IMR-90 (cell line): Measurements from ENCODE around the gene PTCD1. TPM values are rescaled to one million over a fixed set of nuclear protein-coding genes. Genes with fewer than 3 reads are reported as not detected.

ENCODE experiments used
- ATAC-seq: fragments of 200-7000 bp; cut with Tn5 transposase; 2 replicates; pipeline ENCODE4 v1.9.1; 2020; ENCODE audit warnings: low read depth, mild to moderate bottlenecking, moderate library complexity
- BruUV-seq: library from RNA; stranded (reverse); fragments of 400-500 nt; replicated peaks from 2 replicates; lab custom pipeline; 2021; lab: Mats Ljungman, UMichigan
- CTCF ChIA-PET: fragments of 300-600 bp; formaldehyde crosslinking; extraction: SDS; loops from one replicate; lab custom pipeline; 2021; ENCODE audit warnings: antibody characterized with exemption; lab: Yijun Ruan, JAX
- POLR2A ChIA-PET: fragments of 300-600 bp; sonication (Branson Sonifier 250); formaldehyde crosslinking; loops from one replicate; lab custom pipeline; 2022; ENCODE audit warnings: antibody characterized with exemption; ENCODE audit not compliant: unreplicated experiment; lab: Charles Lee
- DNase-seq: peaks from one replicate; pipeline ENCODE4 v3.0.0; 2013
- H2AFZ ChIP-seq: replicated peaks from 2 replicates; pipeline ENCODE3; 2013; ENCODE audit warnings: low read length, mild to moderate bottlenecking; ENCODE audit not compliant: poor library complexity
- H2AK5ac ChIP-seq: 2 replicates; pipeline ENCODE4 v1.6.1; 2013; ENCODE audit warnings: low read depth, low read length, inconsistent platforms
- H2AK9ac ChIP-seq: replicated peaks from 2 replicates; pipeline ENCODE3; 2013; ENCODE audit warnings: mild to moderate bottlenecking, low read depth, low read length, moderate library complexity; ENCODE audit not compliant: poor library complexity
- H2BK120ac ChIP-seq: 2 replicates; pipeline ENCODE4 v1.6.1; 2013; ENCODE audit warnings: low read depth, low read length, inconsistent platforms
- H2BK15ac ChIP-seq: 3 replicates; pipeline ENCODE4 v1.6.1; 2013; ENCODE audit warnings: low read depth, low read length, inconsistent platforms
- H2BK20ac ChIP-seq: 2 replicates; pipeline ENCODE4 v1.6.1; 2013; ENCODE audit warnings: low read depth, mild to moderate bottlenecking, inconsistent platforms, low read length, moderate library complexity
- H2BK5ac ChIP-seq: 2 replicates; pipeline ENCODE4 v1.6.1; 2013; ENCODE audit warnings: mild to moderate bottlenecking, low read depth, low read length, inconsistent platforms; ENCODE audit not compliant: poor library complexity, severe bottlenecking
- H3K14ac ChIP-seq: replicated peaks from 2 replicates; pipeline ENCODE4 v1.6.1; 2013; ENCODE audit warnings: low read depth, low read length, inconsistent platforms
- H3K18ac ChIP-seq: 2 replicates; pipeline ENCODE4 v1.6.1; 2013; ENCODE audit warnings: low read depth, low read length, control low read depth
- H3K23ac ChIP-seq: 2 replicates; pipeline ENCODE4 v1.6.1; 2013; ENCODE audit warnings: low read depth, low read length, inconsistent platforms
- H3K27ac ChIP-seq: 2 replicates; pipeline ENCODE4 v1.5.1; 2013; ENCODE audit warnings: mild to moderate bottlenecking, control low read depth, low read length; ENCODE audit not compliant: insufficient read depth
- H3K27me3 ChIP-seq: 2 replicates; pipeline ENCODE4 v1.6.1; 2013; ENCODE audit warnings: low read length; ENCODE audit not compliant: control insufficient read depth, insufficient read depth
- H3K36me3 ChIP-seq: 2 replicates; pipeline ENCODE4 v1.6.1; 2013; ENCODE audit warnings: low read length, mixed read lengths; ENCODE audit not compliant: control insufficient read depth, insufficient read depth
- H3K4ac ChIP-seq: 2 replicates; pipeline ENCODE4 v1.6.1; 2013; ENCODE audit warnings: low read depth, low read length, inconsistent platforms
- H3K4me1 ChIP-seq: 2 replicates; pipeline ENCODE4 v1.6.1; 2013; ENCODE audit warnings: low read length, mixed read lengths; ENCODE audit not compliant: control insufficient read depth, insufficient read depth
- H3K4me2 ChIP-seq: 2 replicates; pipeline ENCODE4 v1.6.1; 2013; ENCODE audit warnings: low read depth, mild to moderate bottlenecking, control low read depth, low read length, moderate library complexity
- H3K4me3 ChIP-seq: 2 replicates; pipeline ENCODE4 v1.5.1; 2013; ENCODE audit warnings: low read depth, mild to moderate bottlenecking, control low read depth, low read length, moderate library complexity; ENCODE audit not compliant: insufficient read depth
- H3K56ac ChIP-seq: 2 replicates; pipeline ENCODE4 v1.6.1; 2013; ENCODE audit warnings: low read length, inconsistent platforms; ENCODE audit not compliant: insufficient read depth; ENCODE audit errors: extremely low read depth
- H3K79me1 ChIP-seq, 2 experiments: 2 replicates each; pipeline ENCODE4 v1.6.1; 2013; ENCODE audit warnings: low read length in 2 of 2, inconsistent platforms in 1 of 2, low read depth in 1 of 2
- H3K9ac ChIP-seq: 2 replicates; pipeline ENCODE4 v1.6.1; 2013; ENCODE audit warnings: low read depth, low read length, control low read depth
- H3K9me1 ChIP-seq: 2 replicates; pipeline ENCODE4 v1.6.1; 2013; ENCODE audit warnings: low read length, inconsistent platforms; ENCODE audit not compliant: insufficient read depth
- H3K9me3 ChIP-seq: 2 replicates; pipeline ENCODE4 v1.6.1; 2013; ENCODE audit warnings: low read length; ENCODE audit not compliant: control insufficient read depth, insufficient read depth
- H4K20me1 ChIP-seq: 2 replicates; pipeline ENCODE4 v1.6.1; 2013; ENCODE audit warnings: low read length, inconsistent platforms; ENCODE audit not compliant: insufficient read depth
- H4K5ac ChIP-seq: 2 replicates; pipeline ENCODE4 v1.6.1; 2013; ENCODE audit warnings: mild to moderate bottlenecking, low read depth, low read length, control low read depth
- H4K8ac ChIP-seq, 2 experiments: 2 replicates each; pipeline ENCODE4 v1.6.1; 2013; ENCODE audit warnings: low read depth in 2 of 2, low read length in 2 of 2, control low read depth in 1 of 2, inconsistent platforms in 1 of 2
- H4K91ac ChIP-seq: 2 replicates; pipeline ENCODE4 v1.6.1; 2013; ENCODE audit warnings: low read depth, low read length, inconsistent platforms; ENCODE audit not compliant: insufficient read depth
- CTCF ChIP-seq: conservative IDR thresholded peaks from 2 replicates; pipeline ENCODE4 v1.5.1; 2012; ENCODE audit warnings: mild to moderate bottlenecking, low read depth, low read length, improper control_type of control experiment
- MAFK ChIP-seq: IDR thresholded peaks from 2 replicates; pipeline ENCODE4 v1.6.1; 2012; ENCODE audit warnings: low read depth, low read length, improper control_type of control experiment
- NFE2L2 ChIP-seq: fragments of 150-350 bp; IDR thresholded peaks from 2 replicates; pipeline ENCODE4 v1.6.1; 2016; ENCODE audit warnings: low read depth, mild to moderate bottlenecking, low read length
- POLR2A ChIP-seq: IDR thresholded peaks from 2 replicates; pipeline ENCODE4 v1.6.1; 2012; ENCODE audit warnings: mild to moderate bottlenecking, low read depth, low read length
- RCOR1 ChIP-seq: IDR thresholded peaks from 2 replicates; pipeline ENCODE4 v1.6.1; 2012; ENCODE audit warnings: mild to moderate bottlenecking, low read length, improper control_type of control experiment; ENCODE audit not compliant: insufficient replicate concordance
- USF2 ChIP-seq: fragments of 150-350 bp; IDR thresholded peaks from 2 replicates; pipeline ENCODE4 v1.6.1; 2017; ENCODE audit warnings: mild to moderate bottlenecking, antibody characterized with exemption, low read length, low read depth
- WGBS, 2 experiments: methylation state at CpG; one replicate each; pipeline versions ENCODE4 v1.1.5 to v1.1.7; 2013; ENCODE audit warnings: missing lambda C conversion rate in 2 of 2; ENCODE audit not compliant: insufficient read length in 1 of 2; ENCODE audit errors: extremely low coverage in 2 of 2; 5-methylcytosine and 5-hydroxymethylcytosine counted together
- dilution Hi-C: fragments of 300-500 bp; cut with HindIII; formaldehyde crosslinking; loops from one replicate; pipeline ENCODE4 v1.14.3; 2018; ENCODE audit warnings: low sequenced_read_pairs; ENCODE audit not compliant: unreplicated experiment
- in situ Hi-C: fragments of 300-500 bp; cut with MboI; formaldehyde crosslinking; loops from 3 replicates; pipeline ENCODE4 v1.14.3; 2019; ENCODE audit warnings: low sequenced_read_pairs, inconsistent platforms, mixed read lengths
- intact Hi-C: fragments of 100-400 bp; cut with micrococcal nuclease; formaldehyde crosslinking; loops from 2 replicates; pipeline ENCODE4 v1.10.0; 2022
- polyA plus RNA-seq, 3 experiments: library from polyadenylated mRNA; depleted of rRNA; stranded (reverse); fragments of >200 nt; gene quantifications; 2 replicates each; pipeline ENCODE4 v1.2.3, GENCODE V29; 2012; ENCODE audit warnings: low replicate concordance in 1 of 3
- total RNA-seq: library from RNA; depleted of rRNA; stranded (reverse); fragments of >200 nt; gene quantifications from 2 replicates; pipeline ENCODE4 v1.2.3, GENCODE V29; 2012

PTCD1 gene
- total and polyA plus RNA-seq, 2 of the 4 experiments (the other 2 are of a cell fraction), result 2.2 to 4.0 TPM

DNA sequence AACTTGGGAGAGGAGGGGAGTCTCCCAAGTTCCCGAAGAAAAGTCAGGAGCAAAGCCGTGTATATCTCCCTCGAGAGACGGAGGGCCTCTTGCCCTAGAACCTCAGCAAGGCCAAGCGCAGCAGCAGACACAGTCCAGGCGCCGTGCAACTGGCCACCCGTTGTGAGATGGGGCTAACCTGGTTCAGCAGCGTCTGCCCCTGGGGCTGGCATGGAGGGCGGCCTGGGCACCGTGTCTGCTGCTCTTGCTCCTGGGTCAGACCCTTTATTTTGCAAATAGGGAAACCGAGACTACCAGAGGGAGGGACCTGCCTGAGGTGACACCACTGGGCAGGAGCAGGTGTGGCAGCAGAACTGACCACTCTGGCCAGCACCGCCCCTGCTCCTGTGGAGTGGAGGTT is 13.9 kb upstream of the PTCD1 start:
- no peak overlapping the region for H3K56ac ChIP-seq
- 90% methylated on average over 12 of the region's 13 CpGs; no CpG with 5 or more reads in 1 of the 2 experiments for WGBS, 2 experiments
- ATAC-seq, result no peak
- intact Hi-C loops, result no loop called here
- H4K20me1 ChIP-seq, result peaks cover 48% of the 10 kb centered on the region
- no peak overlapping the region for H3K23ac ChIP-seq
- POLR2A ChIA-PET, result no interaction called here
- H3K27me3 ChIP-seq, result no peaks in the 10 kb centered on the region
- H3K18ac ChIP-seq, result no peak overlapping the region
- H2AK5ac ChIP-seq, result no peak overlapping the region
- H3K4ac ChIP-seq, result no peak overlapping the region
- H3K4me2 ChIP-seq, result no peak overlapping the region
- H2BK120ac ChIP-seq, result no peak overlapping the region
- H2AK9ac ChIP-seq, result no peak overlapping the region
- H4K5ac ChIP-seq, result no peak overlapping the region
- no peak overlapping the region for H2AFZ ChIP-seq
- no peak overlapping the region for H2BK15ac ChIP-seq
- H3K27ac ChIP-seq, result no peak overlapping the region
- no peak for DNase-seq
- H3K36me3 ChIP-seq, result peaks cover 90% of the 10 kb centered on the region
- no peak overlapping the region for H2BK20ac ChIP-seq
- H3K9ac ChIP-seq, result no peak overlapping the region
- no peaks in the 10 kb centered on the region for H3K9me3 ChIP-seq
- no TSS peak for BruUV-seq
- H3K4me1 ChIP-seq, result no peaks in the 10 kb centered on the region
- H3K14ac ChIP-seq, result no peak overlapping the region
- no peaks in the 10 kb centered on the region for H3K9me1 ChIP-seq
- no peak for TF ChIP-seq USF2
- TF ChIP-seq MAFK, result no peak
- no peak for TF ChIP-seq RCOR1
- TF ChIP-seq CTCF, result no peak
- no peak for TF ChIP-seq POLR2A
- no peak for TF ChIP-seq NFE2L2
- no peak overlapping the region for H4K91ac ChIP-seq
- H2BK5ac ChIP-seq, result no peak overlapping the region
- H3K4me3 ChIP-seq, result no peak overlapping the region
- H4K8ac ChIP-seq, result no peak overlapping the region
- CTCF ChIA-PET, result no interaction called here
- in situ Hi-C loops, result no loop called here
- dilution Hi-C loops, result no loop called here
- peaks cover 15 to 69% of the 10 kb centered on the region in 2 experiments for H3K79me1 ChIP-seq
